Right lobe of liver (tissue), 6 donors: Measurements from ENCODE around the gene KCNMA1. TPM values are rescaled to one million over a fixed set of nuclear protein-coding genes. Genes with fewer than 3 reads are reported as not detected.

Experiments
- ATAC-seq, 4 donors: fragments of 200-7000 bp; cut with Tn5 transposase; one replicate each; pipeline ENCODE4 v1.9.1; 2020; ENCODE audit warnings: mild to moderate bottlenecking in 4 of 4, moderate library complexity in 4 of 4
- DNase-seq, 3 donors: peaks; one replicate each; pipeline ENCODE4 v3.0.0-alpha.2; 2020
- H3K27ac ChIP-seq, 3 donors: fragments of 200-600 bp; one replicate each; pipeline ENCODE4 v1.8.0; 2022
- H3K27me3 ChIP-seq, 2 donors: fragments of 200-600 bp; one replicate each; pipeline ENCODE4 v1.8.0; 2022
- H3K36me3 ChIP-seq, 4 donors: fragments of 200-600 bp; sonication (generic) in 1 of 4; one replicate each; pipeline versions ENCODE4 v1.5.1 to v1.8.0; 2017 to 2022; ENCODE audit warnings: control low read depth in 1 of 4
- H3K4me1 ChIP-seq, 4 donors: fragments of 200-600 bp; sonication (generic) in 1 of 4; one replicate each; pipeline versions ENCODE4 v1.5.1 to v1.8.0; 2017 to 2022; ENCODE audit warnings: control low read depth in 1 of 4
- H3K4me3 ChIP-seq, 3 donors: fragments of 200-600 bp; one replicate each; pipeline ENCODE4 v1.8.0; 2022
- H3K9me3 ChIP-seq, 4 donors: fragments of 200-600 bp; sonication (generic) in 1 of 4; one replicate each; pipeline versions ENCODE4 v1.5.1 to v1.8.0; 2017 to 2022; ENCODE audit warnings: control low read depth in 1 of 4
- CTCF ChIP-seq, 4 donors: fragments of 200-600 bp in 3 of 4; fragments of 450-650 bp in 1 of 4; IDR thresholded peaks; one replicate each; pipeline versions ENCODE4 v1.5.1 to v1.8.0; 2016 to 2022; ENCODE audit warnings: antibody characterized with exemption in 4 of 4, mild to moderate bottlenecking in 2 of 4
- POLR2A ChIP-seq: fragments of 450-650 bp; IDR thresholded peaks from one replicate; pipeline ENCODE4 v1.6.1; 2017; ENCODE audit warnings: antibody characterized with exemption, mild to moderate bottlenecking
- WGBS: methylation state at CpG from one replicate; pipeline ENCODE4 v1.1.6; 2018; ENCODE audit warnings: low coverage, low lambda C conversion rate; ENCODE audit not compliant: insufficient coverage; ENCODE audit errors: missing lambda C conversion rate; 5-methylcytosine and 5-hydroxymethylcytosine counted together
- intact Hi-C, 2 donors: fragments of 100-400 bp; cut with DNase I; formaldehyde crosslinking; loops; one replicate each; pipeline versions ENCODE4 v1.11.2 to v1.14.1; 2022
- total RNA-seq, 6 experiments: library from RNA; depleted of rRNA in 2 of 6; stranded (reverse); fragments of >200 nt in 2 of 6; fragmentation: NEBNext Ultra II Directional in 3 of 6; extraction: Animal tissue kit (Norgen Biotek cat#: 25700) in 3 of 6; gene quantifications; one replicate each; pipeline versions ENCODE4 v1.1.0 to v1.2.4, GENCODE V29; 2016 to 2023
- donor health status: DM: no; HTN: yes; CAD: no.
- donor health status: DM: no; HTN: no; CAD: no.
- donor health status: DM: no; HTN: no; CAD: no.
- donor health status: DM: no; HTN: yes; CAD: no.
- donor health status: DM: no; HTN: yes; CAD: no.

KCNMA1 gene
- total RNA-seq, 6 experiments from 2014 or later: 5.7 to 48.0 (median 15.1) TPM

GRCh38 chr10:77511498-77512218, 126.0 kb downstream of the KCNMA1 start:
- ATAC-seq: no peak
- TF ChIP-seq POLR2A: no peak
- no peak for TF ChIP-seq CTCF (IDR thresholded peaks at IDR 0.05)
- H3K27me3 ChIP-seq: no peaks in the 10 kb centered on the region
- H3K27ac ChIP-seq: no peak overlapping the region
- H3K9me3 ChIP-seq: no peaks in the 10 kb centered on the region
- H3K36me3 ChIP-seq: no peaks in the 10 kb centered on the region
- 76% methylated on average over 4 of the region's 6 CpGs for WGBS
- H3K4me3 ChIP-seq: no peak overlapping the region
- DNase-seq: no peak
- peaks cover 0 to 7% (median 0%) of the 10 kb centered on the region in 4 donors for H3K4me1 ChIP-seq
- intact Hi-C loops: no loop called here

- no peak overlapping the region for H3K4me3 ChIP-seq
- 78% methylated on average over 4 of the region's 7 CpGs for WGBS
- no peak overlapping the region for H3K27ac ChIP-seq
- TF ChIP-seq POLR2A (no peak), CTCF (IDR thresholded peaks at IDR 0.05) (no peak)
- no peak for DNase-seq
- no peaks in the 10 kb centered on the region for H3K27me3 ChIP-seq
- intact Hi-C loops: no loop called here
- no peaks in the 10 kb centered on the region for H3K9me3 ChIP-seq
- H3K4me1 ChIP-seq: peaks cover 0 to 7% (median 0%) of the 10 kb centered on the region in 4 donors
- ATAC-seq: no peak
- no peaks in the 10 kb centered on the region for H3K36me3 ChIP-seq
Observed at GRCh38 chr10:77510695-77511094, 126.9 kb downstream of the KCNMA1 start.

- no peak overlapping the region for H3K4me3 ChIP-seq
- no peaks in the 10 kb centered on the region for H3K36me3 ChIP-seq
- 66% methylated on average over 2 of the region's 2 CpGs for WGBS
- no peaks in the 10 kb centered on the region for H3K9me3 ChIP-seq
- ATAC-seq (no peak), DNase-seq (no peak)
- peaks cover 0 to 7% (median 0%) of the 10 kb centered on the region in 4 donors for H3K4me1 ChIP-seq
- intact Hi-C loops: no loop called here
- H3K27ac ChIP-seq: no peak overlapping the region
- no peak for TF ChIP-seq CTCF (IDR thresholded peaks at IDR 0.05)
- TF ChIP-seq POLR2A: no peak
- H3K27me3 ChIP-seq: no peaks in the 10 kb centered on the region
Observed at GRCh38 chr10:77510294-77510693, 127.3 kb downstream of the KCNMA1 start.

- DNase-seq: no peak
- WGBS: 91% methylated on average over 6 of the region's 6 CpGs
- no peaks in the 10 kb centered on the region for H3K36me3 ChIP-seq
- H3K4me3 ChIP-seq: no peak overlapping the region
- ATAC-seq: no peak
- no peak overlapping the region for H3K27ac ChIP-seq
- H3K9me3 ChIP-seq: no peaks in the 10 kb centered on the region
- peaks cover 0 to 11% (median 0%) of the 10 kb centered on the region in 4 donors for H3K4me1 ChIP-seq
- intact Hi-C loops: no loop called here
- no peaks in the 10 kb centered on the region for H3K27me3 ChIP-seq
- no peak for TF ChIP-seq CTCF (IDR thresholded peaks at IDR 0.05)
- no peak for TF ChIP-seq POLR2A
Observed at GRCh38 chr10:77509391-77509790, 128.2 kb downstream of the KCNMA1 start.
